ENCODE measurements around the gene EGLN1.

Gene EGLN1

DNA sequence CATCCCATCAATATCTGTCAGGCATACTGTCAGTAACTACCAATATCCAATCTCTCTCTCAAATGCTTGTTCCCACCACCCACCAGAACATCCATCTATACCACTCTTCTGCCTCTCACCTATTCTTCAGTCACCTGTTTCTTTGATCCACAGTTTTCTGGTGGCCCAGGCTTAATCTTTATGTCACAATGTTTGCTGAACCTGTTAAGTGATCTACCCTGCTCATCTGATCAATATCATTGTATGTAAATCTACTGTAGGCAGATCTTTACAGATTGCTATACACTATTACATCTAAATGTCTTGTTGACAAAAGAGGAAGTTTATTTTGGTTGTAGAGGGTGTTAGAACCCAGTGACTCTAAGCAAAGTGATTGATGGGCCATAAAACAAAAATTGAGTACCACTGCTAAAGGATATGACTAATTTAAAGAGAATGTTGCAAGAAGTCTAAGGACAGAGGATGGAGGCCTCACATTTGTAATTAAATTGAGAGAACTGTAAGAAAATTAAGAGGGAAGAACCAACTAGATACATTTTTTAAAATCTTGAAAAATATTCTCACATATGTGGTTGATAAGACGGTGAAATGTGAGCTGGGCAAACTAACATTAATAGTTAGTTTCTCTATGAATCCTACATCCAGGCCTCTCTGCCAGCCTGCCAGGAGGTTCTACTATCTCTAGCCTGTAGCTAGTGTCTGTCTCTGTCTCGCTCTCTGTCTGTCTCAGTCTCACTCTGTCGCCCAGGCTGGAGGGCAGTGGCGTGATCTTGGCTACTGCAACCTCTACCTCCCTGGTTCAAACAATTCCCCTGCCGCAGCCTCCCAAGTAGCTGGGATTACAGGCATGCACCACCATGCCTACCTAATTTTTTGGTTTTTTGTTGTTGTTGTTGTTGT lies 34.1 kb downstream of the EGLN1 start:
- no peak for DNase-seq (ENCODE audit: low read depth)
- TF ChIP-seq, protein P1, sequence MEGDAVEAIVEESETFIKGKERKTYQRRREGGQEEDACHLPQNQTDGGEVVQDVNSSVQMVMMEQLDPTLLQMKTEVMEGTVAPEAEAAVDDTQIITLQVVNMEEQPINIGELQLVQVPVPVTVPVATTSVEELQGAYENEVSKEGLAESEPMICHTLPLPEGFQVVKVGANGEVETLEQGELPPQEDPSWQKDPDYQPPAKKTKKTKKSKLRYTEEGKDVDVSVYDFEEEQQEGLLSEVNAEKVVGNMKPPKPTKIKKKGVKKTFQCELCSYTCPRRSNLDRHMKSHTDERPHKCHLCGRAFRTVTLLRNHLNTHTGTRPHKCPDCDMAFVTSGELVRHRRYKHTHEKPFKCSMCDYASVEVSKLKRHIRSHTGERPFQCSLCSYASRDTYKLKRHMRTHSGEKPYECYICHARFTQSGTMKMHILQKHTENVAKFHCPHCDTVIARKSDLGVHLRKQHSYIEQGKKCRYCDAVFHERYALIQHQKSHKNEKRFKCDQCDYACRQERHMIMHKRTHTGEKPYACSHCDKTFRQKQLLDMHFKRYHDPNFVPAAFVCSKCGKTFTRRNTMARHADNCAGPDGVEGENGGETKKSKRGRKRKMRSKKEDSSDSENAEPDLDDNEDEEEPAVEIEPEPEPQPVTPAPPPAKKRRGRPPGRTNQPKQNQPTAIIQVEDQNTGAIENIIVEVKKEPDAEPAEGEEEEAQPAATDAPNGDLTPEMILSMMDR (IDR thresholded peaks at IDR 0.05; ENCODE audit: low read length, missing control alignments): no peak
- H3K4me3 ChIP-seq (replicated peaks; ENCODE audit: low read depth, low read length): no peak overlapping the region

DNA sequence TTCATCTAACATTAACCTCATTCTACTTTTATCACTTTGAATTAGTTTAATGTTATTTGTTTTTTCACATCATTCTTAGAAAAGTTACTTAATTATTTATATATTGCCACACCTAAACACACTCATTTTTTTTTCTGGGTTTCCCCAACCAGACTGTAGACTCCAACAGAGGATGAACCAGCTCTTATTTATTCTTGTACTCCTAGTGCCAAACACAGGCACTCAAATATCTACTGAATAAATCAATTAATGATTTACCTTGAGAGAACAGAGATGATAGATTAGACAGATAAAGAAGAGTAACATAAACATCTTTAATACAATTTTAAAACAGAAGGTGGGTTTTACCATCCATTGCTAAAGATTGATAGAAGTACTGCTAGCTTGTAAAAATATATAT lies 35.6 kb downstream of the EGLN1 start:
- TF ChIP-seq, protein P1 (IDR thresholded peaks at IDR 0.05; ENCODE audit: low read length, missing control alignments): no peak
- DNase-seq (ENCODE audit: low read depth): no peak
- no peak overlapping the region for H3K4me3 ChIP-seq (replicated peaks; ENCODE audit: low read depth, low read length)

DNA sequence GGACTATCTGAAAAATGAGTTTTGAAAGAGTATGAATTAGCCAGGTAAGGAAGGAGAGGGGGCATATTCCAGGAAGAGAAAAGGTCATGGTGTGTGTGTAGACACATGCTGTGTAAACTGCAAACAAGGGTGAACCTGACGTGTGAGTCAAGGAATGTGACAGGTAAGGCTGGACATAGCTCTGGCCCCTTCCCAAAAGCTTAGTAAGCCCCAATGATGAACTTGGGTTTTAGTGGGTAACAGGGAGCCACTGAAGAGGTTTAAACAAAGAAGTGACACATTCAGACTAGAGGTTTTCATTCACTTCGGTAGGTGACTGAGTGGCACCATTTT lies 36.7 kb downstream of the EGLN1 start:
- no peak overlapping the region for H3K4me3 ChIP-seq (replicated peaks; ENCODE audit: low read depth, low read length)
- TF ChIP-seq, protein P1 (IDR thresholded peaks at IDR 0.05; ENCODE audit: low read length, missing control alignments): no peak
- DNase-seq (ENCODE audit: low read depth): no peak

DNA sequence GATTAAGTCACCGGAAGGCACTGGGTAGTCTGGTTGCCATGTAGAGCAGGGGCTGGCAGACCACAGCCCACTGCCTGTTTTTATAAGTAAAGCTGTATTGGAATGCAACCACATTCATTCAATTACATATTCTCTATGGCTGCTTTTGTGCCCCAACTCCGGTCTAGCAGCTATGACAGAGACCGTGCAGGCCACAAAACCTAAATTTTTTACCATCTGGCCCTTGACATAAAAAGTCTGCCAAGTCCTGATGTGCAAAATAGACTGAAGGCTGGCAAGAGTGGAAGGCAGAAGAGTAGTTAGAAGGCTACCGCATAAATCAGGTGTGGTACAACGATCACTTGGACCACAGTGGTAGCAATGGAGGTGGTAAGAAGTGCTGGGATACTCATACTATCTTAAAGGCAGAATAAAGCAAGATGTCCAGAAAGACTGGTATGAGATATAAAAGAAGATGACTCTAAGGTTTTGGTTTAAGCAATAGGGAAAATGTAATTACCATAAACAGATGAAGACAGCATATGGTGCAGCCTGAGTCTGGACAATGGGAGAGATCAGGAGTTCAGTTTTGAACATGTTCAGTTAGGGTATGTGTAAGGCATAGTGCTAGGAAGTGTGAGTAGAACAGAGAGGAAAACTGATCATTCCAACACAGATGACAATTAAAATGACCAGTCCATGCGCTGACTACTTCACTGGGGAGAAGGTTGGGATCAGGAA lies 37.2 kb downstream of the EGLN1 start:
- no peak for DNase-seq (ENCODE audit: low read depth)
- TF ChIP-seq, protein P1 (IDR thresholded peaks at IDR 0.05; ENCODE audit: low read length, missing control alignments): no peak

DNA sequence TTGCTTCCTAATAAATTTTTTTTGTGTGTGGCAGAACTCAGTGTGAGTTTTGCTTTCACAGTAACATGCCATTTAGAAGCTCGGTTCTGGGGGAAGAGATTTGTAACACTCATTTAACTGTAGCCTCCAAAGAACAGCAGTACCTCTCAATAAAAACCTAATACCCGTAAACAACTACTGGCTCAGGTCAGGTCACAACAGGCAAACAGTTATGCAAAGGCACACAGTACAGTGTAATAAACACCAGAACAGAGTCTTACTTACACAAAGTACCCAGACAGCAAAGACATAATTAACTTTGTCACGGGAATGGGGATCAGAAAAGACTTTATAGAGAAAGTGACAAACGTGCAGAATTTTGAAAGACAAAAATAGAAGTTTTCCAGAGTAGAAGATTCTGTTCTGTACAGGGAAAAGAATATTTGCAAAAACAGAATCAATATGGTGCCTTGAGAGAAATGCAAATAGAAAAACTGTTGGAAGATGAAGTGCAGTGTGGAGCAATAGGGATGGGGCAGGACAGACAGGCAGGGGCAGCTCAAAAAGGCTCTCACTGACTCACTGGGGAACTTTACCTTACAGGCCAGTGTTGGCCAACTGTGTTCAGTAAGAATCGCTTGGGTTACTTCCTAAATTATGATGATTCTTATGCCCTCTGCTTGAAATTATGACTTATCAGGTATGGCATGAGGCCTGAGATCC lies 38.8 kb downstream of the EGLN1 start:
- TF ChIP-seq, protein P1 (IDR thresholded peaks at IDR 0.05; ENCODE audit: low read length, missing control alignments): no peak
- no peak for DNase-seq (ENCODE audit: low read depth)
- no peak overlapping the region for H3K4me3 ChIP-seq (replicated peaks; ENCODE audit: low read depth, low read length)

More for the DNA sequence above, 37.2 kb downstream of the EGLN1 start:
- no peak overlapping the region for H3K4me3 ChIP-seq (replicated peaks; ENCODE audit: low read depth, low read length)

DNA sequence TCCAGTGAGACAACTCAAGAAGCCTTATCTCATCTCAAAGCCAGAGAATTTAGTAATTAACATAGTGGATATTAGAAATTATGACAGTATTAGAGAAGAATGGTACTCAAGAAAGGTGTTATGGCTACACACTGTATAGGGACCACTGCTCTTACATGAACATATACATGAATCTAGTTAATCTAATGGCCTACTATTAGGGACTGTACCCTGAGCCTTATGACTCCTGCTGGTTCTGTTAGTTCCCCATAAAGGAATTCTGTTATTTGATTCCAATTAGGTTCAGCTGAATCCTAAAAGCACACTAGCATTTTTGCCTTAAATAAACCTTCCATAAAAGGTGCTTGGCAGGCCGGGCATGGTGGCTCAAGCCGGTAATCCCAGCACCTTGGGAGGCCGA lies 39.7 kb downstream of the EGLN1 start:
- TF ChIP-seq, protein P1 (IDR thresholded peaks at IDR 0.05; ENCODE audit: low read length, missing control alignments): no peak
- DNase-seq (ENCODE audit: low read depth): no peak
- no peak overlapping the region for H3K4me3 ChIP-seq (replicated peaks; ENCODE audit: low read depth, low read length)

Measured in fibroblast of pulmonary artery (primary cell).